Measurements from ENCODE around the gene RBM3. TPM values are rescaled to one million over a fixed set of nuclear protein-coding genes. Genes with fewer than 3 reads are reported as not detected.
A peak's percentile ranks its signal among the peaks of the same experiment; 100 is the strongest.

The RBM3 gene
- total RNA-seq, 4 donors from 2014 or later = 83.7 to 233 (median 182) TPM

GRCh38 chrX:48560056-48560455 lies 14.2 kb upstream of the RBM3 start:
- ATAC-seq = no peak
- no peak overlapping the region for H3K4me3 ChIP-seq
- H3K27ac ChIP-seq = no peak overlapping the region
- H3K9me3 ChIP-seq = no peaks in the 10 kb centered on the region
- TF ChIP-seq POLR2A (IDR thresholded peaks at IDR 0.05) (no peak), POLR2AphosphoS5 (IDR thresholded peaks at IDR 0.05) (no peak), EP300 (IDR thresholded peaks at IDR 0.05) (no peak), CTCF (IDR thresholded peaks at IDR 0.05) (no peak)
- H3K4me1 ChIP-seq = no peaks in the 10 kb centered on the region
- H3K27me3 ChIP-seq = no peaks in the 10 kb centered on the region
- H3K36me3 ChIP-seq = peaks cover 0 to 62% of the 10 kb centered on the region in 2 donors
- WGBS, 2 donors (ENCODE audit: low coverage in 1 of 2) = 100% methylated on average over 1 of the region's 14 CpGs; no CpG with 5 or more reads in 1 of the 2 donors

DNA sequence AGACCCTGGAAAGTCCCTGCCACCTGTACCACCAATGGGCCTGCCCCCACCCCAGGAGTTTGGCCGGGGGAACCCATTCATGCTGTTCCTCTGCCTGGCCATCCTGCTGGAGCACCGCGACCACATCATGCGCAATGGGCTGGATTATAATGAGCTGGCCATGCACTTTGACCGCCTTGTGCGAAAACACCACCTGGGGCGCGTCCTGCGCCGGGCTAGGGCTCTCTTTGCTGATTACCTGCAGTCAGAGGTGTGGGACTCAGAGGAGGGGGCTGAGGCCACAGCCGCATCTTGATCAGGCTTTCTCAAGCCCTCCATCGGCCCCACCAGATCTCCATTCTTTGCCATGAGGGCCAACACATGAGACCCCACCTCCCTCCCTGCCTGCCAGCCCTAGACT lies 13.6 kb upstream of the RBM3 start:
- peaks cover 0 to 56% of the 10 kb centered on the region in 2 donors for H3K36me3 ChIP-seq
- TF ChIP-seq POLR2AphosphoS5 (IDR thresholded peaks at IDR 0.05) = no peak
- no peak for TF ChIP-seq CTCF (IDR thresholded peaks at IDR 0.05)
- TF ChIP-seq POLR2A (IDR thresholded peaks at IDR 0.05) = no peak
- no peak for TF ChIP-seq EP300 (IDR thresholded peaks at IDR 0.05)
- no peak overlapping the region for H3K4me3 ChIP-seq
- no peaks in the 10 kb centered on the region for H3K27me3 ChIP-seq
- H3K9me3 ChIP-seq = no peaks in the 10 kb centered on the region
- no peak overlapping the region for H3K27ac ChIP-seq
- no CpG with 5 or more reads among the region's 12 CpGs for WGBS, 2 donors (ENCODE audit: low coverage in 1 of 2)
- ATAC-seq = no peak
- H3K4me1 ChIP-seq = no peaks in the 10 kb centered on the region

- Histone ChIP-seq H3K9me3 (no peaks in the 10 kb centered on the region), H3K4me1 (no peaks in the 10 kb centered on the region), H3K36me3 (no peaks in the 10 kb centered on the region), H3K27me3 (no peaks in the 10 kb centered on the region), H3K27ac (no peak overlapping the region), H3K4me3 (no peak overlapping the region)
- ATAC-seq = no peak
- TF ChIP-seq CTCF (IDR thresholded peaks at IDR 0.05) = no peak
- TF ChIP-seq POLR2AphosphoS5 (IDR thresholded peaks at IDR 0.05) = no peak
- TF ChIP-seq POLR2A (IDR thresholded peaks at IDR 0.05) = no peak
- TF ChIP-seq EP300 (IDR thresholded peaks at IDR 0.05) = no peak
- WGBS, 2 donors (ENCODE audit: low coverage in 1 of 2) = 50 to 80% methylated on average over 1 of the region's 1 CpG
Measured at GRCh38 chrX:48569958-48570357, 4.3 kb upstream of the RBM3 start.

GRCh38 chrX:48573690-48574269 lies 504 bp upstream of the RBM3 start:
- H3K9me3 ChIP-seq = no peaks in the 10 kb centered on the region
- WGBS, 2 donors (ENCODE audit: low coverage in 1 of 2) = 0 to 52% methylated on average over 8 to 10 of the region's 19 CpGs
- H3K4me3 ChIP-seq = peak overlapping the region; percentile 59 to 75
- TF ChIP-seq CTCF (IDR thresholded peaks at IDR 0.05) = no peak
- no peak for TF ChIP-seq POLR2A (IDR thresholded peaks at IDR 0.05)
- no peak for TF ChIP-seq POLR2AphosphoS5 (IDR thresholded peaks at IDR 0.05)
- TF ChIP-seq EP300 (IDR thresholded peaks at IDR 0.05) = no peak
- H3K4me1 ChIP-seq = peaks cover 6 to 16% (median 13%) of the 10 kb centered on the region in 3 donors
- H3K27me3 ChIP-seq = no peaks in the 10 kb centered on the region
- H3K27ac ChIP-seq = peak overlapping the region; percentile 94 to 98 (median 97)
- peaks cover 3 to 37% of the 10 kb centered on the region in 2 donors for H3K36me3 ChIP-seq
- peak; percentile 22 for ATAC-seq

GRCh38 chrX:48575642-48576041 lies 1.4 kb downstream of the RBM3 start:
- H3K4me3 ChIP-seq = peak overlapping the region in 1 of 2 donors; percentile 75
- no peak for ATAC-seq
- H3K4me1 ChIP-seq = peaks cover 6 to 16% (median 13%) of the 10 kb centered on the region in 3 donors
- peak overlapping the region; percentile 94 to 98 (median 97) for H3K27ac ChIP-seq
- H3K36me3 ChIP-seq = peaks cover 3 to 47% of the 10 kb centered on the region in 2 donors
- no peaks in the 10 kb centered on the region for H3K9me3 ChIP-seq
- H3K27me3 ChIP-seq = no peaks in the 10 kb centered on the region
- 93% methylated on average over 2 of the region's 13 CpGs; no CpG with 5 or more reads in 1 of the 2 donors for WGBS, 2 donors (ENCODE audit: low coverage in 1 of 2)
- no peak for TF ChIP-seq EP300 (IDR thresholded peaks at IDR 0.05)
- TF ChIP-seq POLR2A (IDR thresholded peaks at IDR 0.05) = no peak

All from gastroesophageal sphincter (tissue), 4 donors.